ENCODE results near the gene HOXD10. TPM values are rescaled to one million over a fixed set of nuclear protein-coding genes. Genes with fewer than 3 reads are reported as not detected.

HOXD10 gene
- total and polyA plus RNA-seq, 4 donors, result 0.05 to 0.54 TPM; not detected in 2

DNA sequence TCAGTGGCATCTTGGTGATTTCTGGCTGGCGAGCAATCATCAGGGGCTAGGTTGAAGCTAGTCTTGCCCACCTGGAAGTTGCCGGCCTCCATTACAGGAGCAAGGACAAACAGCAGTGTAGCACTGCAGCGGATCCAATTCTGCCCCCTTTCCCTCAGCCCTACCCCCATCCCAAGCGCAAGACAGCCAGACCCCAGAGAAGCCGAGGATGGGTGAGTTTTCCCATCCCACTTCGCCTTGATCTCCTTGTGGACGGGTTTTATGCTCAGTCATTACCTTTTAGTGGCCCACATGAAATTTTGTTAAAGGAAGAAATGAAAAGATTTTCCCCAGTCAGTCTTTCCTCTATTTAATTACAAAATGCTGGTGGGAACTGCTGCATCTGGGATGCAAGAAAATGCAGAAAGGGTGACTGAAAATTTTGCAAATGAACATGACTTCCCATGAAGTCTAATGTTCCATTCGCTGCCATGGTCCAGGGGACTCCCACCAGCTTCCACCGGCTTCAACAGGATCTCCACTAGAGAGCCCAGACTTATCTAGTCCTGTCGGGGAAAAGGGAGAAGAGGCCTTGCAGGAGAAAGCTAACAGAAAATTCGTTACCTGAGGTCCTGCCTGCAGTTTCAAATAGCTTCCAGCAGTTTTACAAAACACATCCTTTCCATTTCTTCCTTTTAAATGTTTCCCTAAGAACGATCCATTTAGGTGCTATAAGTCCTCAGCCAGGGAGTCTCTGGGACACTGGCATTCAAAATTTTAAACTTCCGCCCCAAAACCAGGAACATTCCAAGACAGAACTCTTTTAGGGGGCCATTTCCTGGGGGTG lies 4.0 kb downstream of the HOXD10 start:
- no peak overlapping the region for H3K27ac ChIP-seq (ENCODE audit: low read depth in 1 of 2, low read length in 1 of 2)
- no peak for TF ChIP-seq CTCF (IDR thresholded peaks at IDR 0.05; ENCODE audit: control extremely low read depth, extremely low read depth)
- H3K27me3 ChIP-seq (ENCODE audit: control insufficient read depth in 3 of 3, insufficient read depth in 3 of 3, low read length in 2 of 3), result peaks cover 38 to 89% (median 89%) of the 10 kb centered on the region in 3 donors
- H3K4me1 ChIP-seq (ENCODE audit: control insufficient read depth in 5 of 5, insufficient read depth in 5 of 5, low read length in 5 of 5), result peaks cover 0 to 11% (median 3%) of the 10 kb centered on the region in 5 donors
- no peak overlapping the region for H3K9ac ChIP-seq (ENCODE audit: insufficient read depth in 1 of 2, low read length in 2 of 2)
- no peak for ATAC-seq (ENCODE audit: insufficient read depth, low FRiP score)
- DNase-seq, result no peak
- H3K4me3 ChIP-seq, result no peak overlapping the region
- no peaks in the 10 kb centered on the region for H3K36me3 ChIP-seq (ENCODE audit: control insufficient read depth in 4 of 4, insufficient read depth in 4 of 4, low read length in 4 of 4)
- H3K9me3 ChIP-seq (ENCODE audit: control insufficient read depth in 4 of 4, insufficient read depth in 3 of 4, low read length in 3 of 4), result peaks cover 0 to 11% (median 0%) of the 10 kb centered on the region in 4 donors
- WGBS, 2 donors, result 16 to 17% methylated on average over 13 of the region's 13 CpGs

- H3K9ac ChIP-seq (ENCODE audit: insufficient read depth in 1 of 2, low read length in 2 of 2), result no peak overlapping the region
- peaks cover 0 to 11% (median 0%) of the 10 kb centered on the region in 4 donors for H3K9me3 ChIP-seq (ENCODE audit: control insufficient read depth in 4 of 4, insufficient read depth in 3 of 4, low read length in 3 of 4)
- no peak for TF ChIP-seq CTCF (IDR thresholded peaks at IDR 0.05; ENCODE audit: control extremely low read depth, extremely low read depth)
- H3K36me3 ChIP-seq (ENCODE audit: control insufficient read depth in 4 of 4, insufficient read depth in 4 of 4, low read length in 4 of 4), result no peaks in the 10 kb centered on the region
- no peak overlapping the region for H3K27ac ChIP-seq (ENCODE audit: low read depth in 1 of 2, low read length in 1 of 2)
- 8 to 12% methylated on average over 52 to 53 of the region's 53 CpGs for WGBS, 2 donors
- peaks cover 38 to 90% (median 89%) of the 10 kb centered on the region in 3 donors for H3K27me3 ChIP-seq (ENCODE audit: control insufficient read depth in 3 of 3, insufficient read depth in 3 of 3, low read length in 2 of 3)
- no peak for ATAC-seq (ENCODE audit: insufficient read depth, low FRiP score)
- H3K4me1 ChIP-seq (ENCODE audit: control insufficient read depth in 5 of 5, insufficient read depth in 5 of 5, low read length in 5 of 5), result peaks cover 0 to 11% (median 3%) of the 10 kb centered on the region in 5 donors
- no peak overlapping the region for H3K4me3 ChIP-seq
- no peak for DNase-seq
These were observed 4.8 kb downstream of the HOXD10 start for GRCh38 chr2:176121190-176122051.

- Histone ChIP-seq H3K36me3 (ENCODE audit: control insufficient read depth in 4 of 4, insufficient read depth in 4 of 4, low read length in 4 of 4) (no peaks in the 10 kb centered on the region), H3K9ac (ENCODE audit: insufficient read depth in 1 of 2, low read length in 2 of 2) (no peak overlapping the region), H3K4me3 (no peak overlapping the region), H3K9me3 (ENCODE audit: control insufficient read depth in 4 of 4, insufficient read depth in 3 of 4, low read length in 3 of 4) (peaks cover 0 to 10% (median 0%) of the 10 kb centered on the region in 4 donors), H3K27me3 (ENCODE audit: control insufficient read depth in 3 of 3, insufficient read depth in 3 of 3, low read length in 2 of 3) (peaks cover 32 to 90% (median 88%) of the 10 kb centered on the region in 3 donors), H3K4me1 (ENCODE audit: control insufficient read depth in 5 of 5, insufficient read depth in 5 of 5, low read length in 5 of 5) (peaks cover 0 to 11% (median 3%) of the 10 kb centered on the region in 5 donors), H3K27ac (ENCODE audit: low read depth in 1 of 2, low read length in 1 of 2) (no peak overlapping the region)
- DNase-seq, result no peak
- WGBS, 2 donors, result 3 to 6% methylated on average over 38 to 47 of the region's 47 CpGs
- peak; percentile 14 for ATAC-seq (ENCODE audit: insufficient read depth, low FRiP score)
- TF ChIP-seq CTCF (IDR thresholded peaks at IDR 0.05; ENCODE audit: control extremely low read depth, extremely low read depth), result no peak
These were observed 5.6 kb downstream of the HOXD10 start for GRCh38 chr2:176122052-176122682.
